Fibroblast of mammary gland (primary cell): ENCODE measurements around the gene TAS2R43.
"Not testable (repeated sequence)": the region's sequence is repeated elsewhere in the genome, so short reads cannot be mapped to it uniquely, and the experiment has no call there.

Source experiments
- DNase-seq: peaks from one replicate; pipeline ENCODE4 v3.0.0-alpha.2; 2010; ENCODE audit warnings: low read depth
- H3K4me3 ChIP-seq: 2 replicates; pipeline ENCODE4 v1.5.1; 2011; ENCODE audit warnings: low read depth, mild to moderate bottlenecking, low read length, moderate library complexity; ENCODE audit not compliant: control insufficient read depth
- TF ChIP-seq, protein P1 (sequence below): conservative IDR thresholded peaks from 2 replicates; pipeline ENCODE4 v1.5.1; 2011; ENCODE audit warnings: low read depth, low read length, inconsistent platforms; ENCODE audit not compliant: control insufficient read depth, insufficient read depth

TAS2R43 gene

DNA sequence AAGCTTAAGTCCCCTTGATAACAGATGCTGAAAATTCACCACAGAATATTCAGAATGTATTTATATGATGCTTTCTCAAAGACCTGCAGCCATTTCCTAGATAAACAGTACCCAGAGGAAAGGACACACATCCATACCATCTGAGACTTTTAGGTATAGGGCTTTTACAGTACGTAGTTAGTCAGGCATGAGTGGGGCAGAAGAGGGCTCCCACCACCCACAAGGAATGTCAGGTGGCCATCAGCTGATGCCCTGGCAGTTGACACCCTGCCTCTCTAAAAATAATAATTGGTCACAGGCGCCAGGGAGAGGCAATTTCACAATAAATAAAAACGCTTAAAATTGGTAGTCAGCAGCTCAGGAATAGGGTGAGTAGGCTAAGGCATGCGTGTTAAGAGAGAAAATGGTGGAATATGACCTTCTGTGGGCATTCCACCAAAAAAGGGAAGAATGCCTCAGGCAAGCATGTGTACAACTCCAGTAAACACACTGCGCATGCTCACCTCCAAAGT, 22.2 kb downstream of the TAS2R43 start:
- TF ChIP-seq, protein P1, sequence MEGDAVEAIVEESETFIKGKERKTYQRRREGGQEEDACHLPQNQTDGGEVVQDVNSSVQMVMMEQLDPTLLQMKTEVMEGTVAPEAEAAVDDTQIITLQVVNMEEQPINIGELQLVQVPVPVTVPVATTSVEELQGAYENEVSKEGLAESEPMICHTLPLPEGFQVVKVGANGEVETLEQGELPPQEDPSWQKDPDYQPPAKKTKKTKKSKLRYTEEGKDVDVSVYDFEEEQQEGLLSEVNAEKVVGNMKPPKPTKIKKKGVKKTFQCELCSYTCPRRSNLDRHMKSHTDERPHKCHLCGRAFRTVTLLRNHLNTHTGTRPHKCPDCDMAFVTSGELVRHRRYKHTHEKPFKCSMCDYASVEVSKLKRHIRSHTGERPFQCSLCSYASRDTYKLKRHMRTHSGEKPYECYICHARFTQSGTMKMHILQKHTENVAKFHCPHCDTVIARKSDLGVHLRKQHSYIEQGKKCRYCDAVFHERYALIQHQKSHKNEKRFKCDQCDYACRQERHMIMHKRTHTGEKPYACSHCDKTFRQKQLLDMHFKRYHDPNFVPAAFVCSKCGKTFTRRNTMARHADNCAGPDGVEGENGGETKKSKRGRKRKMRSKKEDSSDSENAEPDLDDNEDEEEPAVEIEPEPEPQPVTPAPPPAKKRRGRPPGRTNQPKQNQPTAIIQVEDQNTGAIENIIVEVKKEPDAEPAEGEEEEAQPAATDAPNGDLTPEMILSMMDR = no peak
- DNase-seq = no peak
- no peak overlapping the region for H3K4me3 ChIP-seq

DNA sequence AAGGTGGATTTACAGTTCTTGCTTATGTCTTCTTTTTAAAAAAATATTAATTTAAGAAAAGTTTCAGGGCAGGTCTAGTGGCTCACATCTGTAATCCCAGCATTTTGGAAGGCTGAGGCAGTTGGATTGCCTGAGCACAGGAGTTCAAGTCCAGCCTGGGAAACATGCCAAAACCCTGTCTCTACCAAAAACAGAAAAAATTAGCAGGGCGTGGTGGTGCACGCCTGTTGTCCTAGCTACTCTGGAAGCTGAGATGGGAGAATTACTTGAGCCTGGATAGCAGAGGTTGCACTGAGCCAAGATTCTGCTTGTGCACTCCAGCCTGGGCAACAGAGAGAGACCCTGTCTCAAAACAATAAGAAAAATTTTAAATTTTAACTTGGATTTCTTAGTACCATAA, 24.6 kb downstream of the TAS2R43 start:
- peak; percentile 56 for DNase-seq
- no peak overlapping the region for H3K4me3 ChIP-seq
- TF ChIP-seq, protein P1 = no peak

DNA sequence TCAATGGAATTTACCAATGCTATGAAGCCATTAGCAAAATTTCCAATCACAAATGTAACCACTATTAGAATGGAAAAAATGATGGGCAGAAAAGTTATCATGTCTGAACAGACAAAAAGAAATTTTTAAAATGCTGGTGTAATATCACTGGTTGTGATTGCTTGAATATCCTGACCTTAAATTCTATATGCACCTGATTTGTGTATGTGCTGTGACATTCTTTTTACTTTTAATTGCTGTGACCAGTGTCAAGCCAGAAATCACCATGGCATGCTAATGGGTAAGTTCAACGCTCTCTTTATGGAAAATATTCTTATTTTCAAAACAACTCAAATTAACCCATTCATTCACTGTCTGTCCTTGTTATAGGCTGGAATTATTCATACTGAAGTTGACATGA, 29.9 kb downstream of the TAS2R43 start, which contains the start of gene TAS2R46:
Gene TAS2R46, minus strand, starts transcription at position 101 of the 400 bp plus-strand sequence. Its CDS starts 0 bp downstream, at position 101.
- not testable (repeated sequence) for DNase-seq, H3K4me3 ChIP-seq

DNA sequence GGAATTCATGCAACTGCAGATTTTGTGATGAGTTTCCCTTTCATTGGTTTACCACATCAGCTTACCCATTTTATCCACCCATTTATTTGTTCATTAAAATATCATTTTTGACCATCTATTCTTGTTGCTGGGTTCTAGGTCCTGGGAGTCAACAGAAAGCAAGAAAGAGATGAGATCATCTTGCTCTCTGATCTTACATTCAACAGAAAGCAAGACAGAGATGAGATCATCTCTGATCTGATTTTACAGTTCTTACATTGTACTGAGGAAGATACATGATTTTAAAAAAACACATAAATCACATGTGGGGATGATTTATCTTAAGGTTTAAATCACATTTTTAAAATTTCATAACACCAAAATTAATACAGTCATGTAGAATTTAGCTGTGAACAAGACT, 32.3 kb downstream of the TAS2R43 start:
- H3K4me3 ChIP-seq = no peak overlapping the region
- TF ChIP-seq, protein P1 = no peak
- peak; percentile 25 for DNase-seq

DNA sequence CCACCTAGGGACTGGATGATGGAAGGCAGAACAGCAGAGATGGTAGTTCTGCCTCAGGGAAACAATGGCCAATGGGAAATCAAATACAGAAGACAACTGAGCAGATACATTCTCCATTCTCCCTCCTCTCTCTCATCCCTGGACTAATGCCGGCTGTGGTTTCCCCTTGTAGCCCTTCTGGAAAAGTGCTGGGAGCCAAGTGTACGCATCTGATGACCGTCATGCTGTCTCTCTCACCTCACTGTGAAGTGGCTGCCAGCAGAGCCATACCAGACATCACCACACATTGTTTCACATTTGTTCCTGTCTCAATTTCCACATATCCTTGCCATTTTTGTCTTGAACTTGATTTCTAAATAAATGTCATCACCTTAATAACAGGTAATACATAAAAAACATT, 33.1 kb downstream of the TAS2R43 start:
- no peak for DNase-seq
- TF ChIP-seq, protein P1 = no peak
- H3K4me3 ChIP-seq = no peak overlapping the region

DNA sequence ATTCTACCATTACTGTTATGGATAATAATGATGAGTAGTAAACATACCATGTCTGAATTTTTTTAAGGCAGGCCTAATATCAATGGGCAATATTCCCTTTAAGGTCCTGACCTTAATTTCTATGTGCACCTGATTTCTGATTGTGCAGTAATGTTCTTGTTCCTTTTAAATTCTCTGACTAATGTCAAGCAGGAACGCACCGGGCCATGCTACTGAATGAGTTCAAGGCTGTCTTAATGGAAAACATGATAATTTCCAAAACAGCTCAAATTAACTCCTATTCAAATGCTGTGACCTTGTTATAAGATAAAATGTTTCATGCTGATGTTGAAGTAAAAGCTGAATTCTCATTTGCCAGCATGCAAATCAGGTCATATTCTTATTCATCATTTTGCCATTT, 36.8 kb downstream of the TAS2R43 start:
- DNase-seq = no peak
- H3K4me3 ChIP-seq = no peak overlapping the region
- TF ChIP-seq, protein P1 = no peak

DNA sequence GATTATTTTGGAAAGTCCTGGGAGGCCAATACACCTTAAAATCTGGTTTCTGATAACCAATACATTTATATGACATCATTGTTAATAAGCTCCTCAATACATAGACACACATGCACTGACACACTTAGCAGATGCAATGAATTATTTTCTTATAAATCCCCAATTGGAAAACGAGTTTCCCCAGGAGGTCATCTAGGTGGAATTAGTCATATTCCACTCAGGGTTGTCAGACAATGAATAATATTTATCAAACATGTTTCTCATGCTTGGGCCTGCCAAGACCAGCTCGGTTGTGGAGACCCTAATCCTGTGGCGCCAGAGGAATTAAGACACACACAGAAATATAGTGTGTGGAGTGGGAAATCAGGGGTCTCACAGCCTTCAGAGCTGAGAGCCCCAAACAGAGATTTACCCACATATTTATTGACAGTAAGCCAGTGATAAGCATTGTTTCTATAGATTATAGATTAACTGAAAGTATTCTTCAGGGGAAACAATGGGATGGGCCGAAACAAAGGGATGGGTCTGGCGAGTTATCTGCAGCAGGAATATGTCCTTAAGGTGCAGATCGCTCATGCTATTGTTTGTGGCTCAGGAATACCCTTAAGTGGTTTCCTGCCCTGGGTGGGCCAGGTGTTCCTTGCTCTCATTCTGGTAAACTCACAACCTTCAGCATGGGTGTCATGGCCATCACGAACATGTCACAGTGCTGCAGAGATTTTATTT, 42.1 kb downstream of the TAS2R43 start:
- H3K4me3 ChIP-seq, DNase-seq: not testable (repeated sequence)

DNA sequence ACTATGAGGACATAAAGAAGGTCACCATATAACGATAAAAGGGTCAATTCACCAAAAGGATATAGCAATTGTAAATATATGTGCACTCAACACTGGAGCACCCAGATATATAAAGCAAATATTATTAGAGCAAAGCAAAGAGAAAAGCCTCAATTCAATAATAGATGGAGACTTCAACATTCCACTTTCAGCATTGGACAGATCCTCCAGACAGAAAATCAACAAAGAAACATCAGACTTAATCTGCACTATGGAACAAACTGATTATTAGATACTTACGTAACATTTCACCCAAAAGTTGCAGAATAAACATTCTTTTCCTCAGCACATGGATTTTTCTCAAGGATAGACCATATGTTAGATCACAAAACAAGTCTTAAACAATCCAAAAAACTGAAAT, 50.7 kb downstream of the TAS2R43 start:
- H3K4me3 ChIP-seq = not testable (repeated sequence)

More for the DNA sequence above, 50.7 kb downstream of the TAS2R43 start:
- not testable (repeated sequence) for DNase-seq
